HepG2 (cell line): ENCODE data around the gene ULK4. TPM values are rescaled to one million over a fixed set of nuclear protein-coding genes. Genes with fewer than 3 reads are reported as not detected.

Experiments used
- ATAC-seq: fragments of 200-7000 bp; cut with Tn5 transposase; 3 replicates; pipeline ENCODE4 v1.9.1; 2020; ENCODE audit warnings: mild to moderate bottlenecking, moderate library complexity
- BruUV-seq: library from RNA; stranded (reverse); fragments of 400-500 nt; replicated peaks from 2 replicates; lab custom pipeline; 2021; lab: Mats Ljungman, UMichigan
- CTCF ChIA-PET: fragments of 300-600 bp; formaldehyde crosslinking; extraction: SDS; loops from one replicate; lab custom pipeline; 2021; ENCODE audit warnings: low total read pairs, inconsistent platforms, low intra/inter-chr PET ratio; lab: Yijun Ruan, JAX
- POLR2A ChIA-PET: fragments of 350-600 bp; sonication (Branson Sonifier 250); formaldehyde crosslinking; loops from one replicate; lab custom pipeline; 2020; ENCODE audit warnings: antibody characterized with exemption, inconsistent platforms; lab: Yijun Ruan, JAX
- DNase-seq: peaks from one replicate; pipeline ENCODE4 v3.0.0-alpha.2; 2015; ENCODE audit warnings: low spot score
- FAIRE-seq: peaks from 3 replicates; lab custom pipeline; 2011; peaks lifted over from hg19 to GRCh38; lab: Jason Lieb, UNC
- H2AFZ ChIP-seq: one replicate; pipeline ENCODE4 v1.6.1; 2011; ENCODE audit warnings: low read length, inconsistent platforms
- H3K27ac ChIP-seq: fragments of 300-600 bp; 3 replicates; pipeline ENCODE4 v1.8.0; 2011; ENCODE audit warnings: mixed run types, mild to moderate bottlenecking, mixed read lengths, low read length, inconsistent platforms; ENCODE audit not compliant: insufficient read depth; ENCODE audit errors: extremely low read length
- H3K27me3 ChIP-seq, 2 experiments: fragments of 200-600 bp in 1 of 2; 2 replicates in 1 of 2; 3 replicates in 1 of 2; pipeline versions ENCODE4 v1.6.0 to v1.8.0; 2011; ENCODE audit warnings: low read length in 2 of 2, mild to moderate bottlenecking in 2 of 2, moderate library complexity in 2 of 2, inconsistent platforms in 1 of 2; ENCODE audit not compliant: insufficient read depth in 2 of 2, control insufficient read depth in 1 of 2
- H3K36me3 ChIP-seq, 2 experiments: fragments of 200-600 bp in 1 of 2; replicated peaks in 1 of 2; 2 replicates in 1 of 2; 3 replicates in 1 of 2; pipeline versions ENCODE4 v1.5.1 to v1.8.0; 2011; ENCODE audit warnings: low read length in 2 of 2, inconsistent platforms in 1 of 2; ENCODE audit not compliant: insufficient read depth in 2 of 2, control insufficient read depth in 1 of 2
- H3K4me1 ChIP-seq: 2 replicates; pipeline ENCODE4 v1.5.1; 2012; ENCODE audit warnings: low read length, inconsistent platforms; ENCODE audit not compliant: insufficient read depth
- H3K4me2 ChIP-seq: 2 replicates; pipeline ENCODE4 v1.6.0; 2011; ENCODE audit warnings: low read depth, low read length, inconsistent platforms
- H3K4me3 ChIP-seq, 3 experiments: fragments of 200-600 bp in 1 of 3; sonication (generic), shearing (Covaris generic) in 1 of 3; replicated peaks in 1 of 3; 2 replicates each; pipeline ENCODE4 v1.5.1; 2011 to 2016; ENCODE audit warnings: low read length in 3 of 3, inconsistent platforms in 2 of 3, low read depth in 2 of 3, mild to moderate bottlenecking in 2 of 3, control low read depth in 1 of 3, mixed read lengths in 1 of 3; ENCODE audit not compliant: insufficient read depth in 1 of 3
- H3K79me2 ChIP-seq: one replicate; pipeline ENCODE4 v1.6.1; 2011; ENCODE audit warnings: low read length, inconsistent platforms; ENCODE audit not compliant: insufficient read depth
- H3K9ac ChIP-seq: 2 replicates; pipeline ENCODE4 v1.6.0; 2011; ENCODE audit warnings: mild to moderate bottlenecking, low read depth, low read length, inconsistent platforms; ENCODE audit not compliant: insufficient read depth
- H3K9me3 ChIP-seq: 2 replicates; pipeline ENCODE4 v1.5.1; 2012; ENCODE audit warnings: mild to moderate bottlenecking, low read length
- H4K20me1 ChIP-seq: 2 replicates; pipeline ENCODE4 v1.6.0; 2011; ENCODE audit warnings: inconsistent platforms, mild to moderate bottlenecking, low read length, moderate library complexity; ENCODE audit not compliant: insufficient read depth
- EED ChIP-seq: sonication (generic); formaldehyde crosslinking; IDR thresholded peaks from 2 replicates; pipeline ENCODE4 v1.5.0; 2020; ENCODE audit warnings: mild to moderate bottlenecking, missing genetic modification reagents
- HOXA9 ChIP-seq: sonication (generic); formaldehyde crosslinking; IDR thresholded peaks from 2 replicates; pipeline ENCODE4 v1.8.1; 2022; ENCODE audit warnings: missing genetic modification reagents, mild to moderate bottlenecking, moderate library complexity, borderline replicate concordance
- KDM5B ChIP-seq: sonication (generic); formaldehyde crosslinking; IDR thresholded peaks from 2 replicates; pipeline ENCODE4 v1.4.0; 2020; ENCODE audit warnings: missing genetic modification reagents, mild to moderate bottlenecking, borderline replicate concordance
- MAFF ChIP-seq: IDR thresholded peaks from 2 replicates; pipeline ENCODE4 v1.6.1; 2011; ENCODE audit warnings: low read depth, low read length, improper control_type of control experiment
- MAFK ChIP-seq, 2 experiments: IDR thresholded peaks in 1 of 2; conservative IDR thresholded peaks in 1 of 2; 2 replicates each; pipeline ENCODE4 v1.6.1; 2011; ENCODE audit warnings: improper control_type of control experiment in 2 of 2, low read length in 2 of 2
- NR2F1 ChIP-seq, 2 experiments: fragments of 450-650 bp in 1 of 2; formaldehyde crosslinking in 1 of 2; IDR thresholded peaks; 2 replicates each; pipeline versions ENCODE4 v1.5.0 to v1.6.1; 2016 to 2020; ENCODE audit warnings: mild to moderate bottlenecking in 1 of 2, missing compliant biosample characterization in 1 of 2, missing genetic modification reagents in 1 of 2, moderate library complexity in 1 of 2
- RCOR2 ChIP-seq: IDR thresholded peaks from 2 replicates; pipeline ENCODE4 v1.6.1; 2016; ENCODE audit warnings: missing biosample characterization, missing genetic modification reagents
- RFX3 ChIP-seq: IDR thresholded peaks from 2 replicates; pipeline ENCODE4 v1.6.1; 2016; ENCODE audit warnings: missing biosample characterization, missing genetic modification reagents
- SALL1 ChIP-seq: sonication (generic); formaldehyde crosslinking; IDR thresholded peaks from 2 replicates; pipeline ENCODE4 v1.8.0; 2022; ENCODE audit warnings: mild to moderate bottlenecking, missing genetic modification reagents
- WIZ ChIP-seq: sonication (generic); formaldehyde crosslinking; IDR thresholded peaks from 2 replicates; pipeline ENCODE4 v1.5.1; 2020; ENCODE audit warnings: mild to moderate bottlenecking, missing genetic modification reagents
- ZBTB43 ChIP-seq: sonication (generic); formaldehyde crosslinking; conservative IDR thresholded peaks from 2 replicates; pipeline ENCODE4 v1.4.0; 2020; ENCODE audit warnings: missing genetic modification reagents
- ZNF251 ChIP-seq: sonication (generic); formaldehyde crosslinking; IDR thresholded peaks from 2 replicates; pipeline ENCODE4 v1.9.0; 2021; ENCODE audit warnings: mild to moderate bottlenecking, missing genetic modification reagents
- ZNF260 ChIP-seq: sonication (generic); formaldehyde crosslinking; IDR thresholded peaks from 2 replicates; pipeline ENCODE4 v1.4.0; 2020; ENCODE audit warnings: missing genetic modification reagents, low read depth, mild to moderate bottlenecking, borderline replicate concordance
- ZNF652 ChIP-seq: IDR thresholded peaks from 2 replicates; pipeline ENCODE4 v1.6.1; 2016; ENCODE audit warnings: low read depth, borderline replicate concordance
- ZNF879 ChIP-seq: sonication (generic); formaldehyde crosslinking; IDR thresholded peaks from 2 replicates; pipeline ENCODE4 v1.8.1; 2023; ENCODE audit warnings: missing genetic modification reagents
- WGBS: methylation state at CpG from one replicate; pipeline ENCODE4 v1.1.6; 2017; ENCODE audit warnings: low lambda C conversion rate; 5-methylcytosine and 5-hydroxymethylcytosine counted together
- in situ Hi-C: cut with HindIII; loops from 2 replicates; pipeline ENCODE4 v1.10.0; 2017; ENCODE audit warnings: low pct_unique_long_range_greater_than_20kb; ENCODE audit not compliant: extremely low pct_ligation_motif_present
- intact Hi-C: fragments of 100-400 bp; cut with micrococcal nuclease; formaldehyde crosslinking; loops from one replicate; pipeline ENCODE4 v1.10.0; 2022; ENCODE audit not compliant: unreplicated experiment
- polyA plus RNA-seq, 8 experiments: library from polyadenylated mRNA; depleted of rRNA in 3 of 8; stranded (reverse) in 7 of 8; unstranded in 1 of 8; fragments of >200 nt; fragmentation: Illumina TruSeq in 4 of 8; extraction: Trizol in 4 of 8; gene quantifications; 2 replicates each; pipeline versions ENCODE4 v1.2.1 to v1.2.3, GENCODE V29; 2011 to 2016; ENCODE audit warnings: low read depth in 4 of 8, missing spikeins in 1 of 8, mixed read lengths in 1 of 8; ENCODE audit not compliant: insufficient read depth in 1 of 8
- total RNA-seq, 5 experiments: library from RNA; depleted of rRNA; stranded (reverse); fragments of >200 nt; fragmentation: Illumina TruSeq; extraction: Trizol; gene quantifications; 2 replicates each; pipeline ENCODE4 v1.2.3, GENCODE V29; 2016; ENCODE audit warnings: low read depth in 1 of 5

The ULK4 gene
- total and polyA plus RNA-seq, 2 of the 13 experiments (the other 11 are each of a cell fraction or from before 2014, with no cell fraction given), result 6.7 to 11.8 TPM

GRCh38 chr3:41502023-41502422 is 459.9 kb downstream of the ULK4 start:
- ATAC-seq (no peak), FAIRE-seq (no peak), DNase-seq (no peak)
- Histone ChIP-seq H2AFZ (no peak overlapping the region), H3K9ac (no peak overlapping the region), H3K4me2 (no peak overlapping the region), H4K20me1 (no peaks in the 10 kb centered on the region), H3K27ac (no peak overlapping the region)
- no TSS peak for BruUV-seq
- intact Hi-C loops, result no loop called here
- TF ChIP-seq ZNF251 (CRISPR knock-in tag) (no peak), EED (CRISPR knock-in tag) (no peak), ZBTB43 (no peak)
- TF ChIP-seq, all 625 proteins: peak for 0
- H3K9me3 ChIP-seq, result no peaks in the 10 kb centered on the region
- H3K79me2 ChIP-seq, result no peaks in the 10 kb centered on the region
- H3K4me3 ChIP-seq, result no peak overlapping the region
- ChIA-PET POLR2A (no interaction called here), CTCF (no interaction called here)
- H3K27me3 ChIP-seq, result no peaks in the 10 kb centered on the region
- in situ Hi-C loops, result no loop called here
- 88% methylated on average over 1 of the region's 1 CpG for WGBS
- H3K36me3 ChIP-seq, result no peaks in the 10 kb centered on the region
- no peaks in the 10 kb centered on the region for H3K4me1 ChIP-seq

- TF ChIP-seq MAFK (conservative IDR thresholded peaks at IDR 0.05 in 1 of 2, IDR thresholded peaks at IDR 0.05 in 1 of 2; ENCODE audit: low read length in 2 of 2), result peak; percentile 43 to 69; a peak in 3 of 4 replicates
- TF ChIP-seq RFX3, result no peak
- TF ChIP-seq ZNF260 (CRISPR knock-in tag), result no peak
- TF ChIP-seq ZNF652 (CRISPR knock-in tag), result no peak
- TF ChIP-seq HOXA9 (CRISPR knock-in tag), result no peak
- TF ChIP-seq ZNF879 (CRISPR knock-in tag), result no peak
- no peak for TF ChIP-seq WIZ
- TF ChIP-seq RCOR2, result no peak
- TF ChIP-seq KDM5B (CRISPR knock-in tag), result no peak
- TF ChIP-seq NR2F1 (CRISPR knock-in tag; IDR thresholded peaks at IDR 0.05), result no peak
- no peak for TF ChIP-seq ZBTB43
- TF ChIP-seq MAFF, result peak; percentile 50
- no peak for TF ChIP-seq SALL1 (CRISPR knock-in tag)
- no peaks in the 10 kb centered on the region for H3K9me3 ChIP-seq
These were observed 463.1 kb downstream of the ULK4 start for GRCh38 chr3:41498847-41499246.

More at GRCh38 chr3:41498847-41499246, 463.1 kb downstream of the ULK4 start:
- H4K20me1 ChIP-seq, result no peaks in the 10 kb centered on the region
- POLR2A ChIA-PET, result no interaction called here
- H3K27ac ChIP-seq, result no peak overlapping the region
- in situ Hi-C loops (no loop called here), intact Hi-C loops (no loop called here)
- CTCF ChIA-PET, result no interaction called here
- H3K36me3 ChIP-seq, result no peaks in the 10 kb centered on the region
- H2AFZ ChIP-seq, result no peak overlapping the region
- 77% methylated on average over 2 of the region's 2 CpGs for WGBS
- H3K4me3 ChIP-seq, result no peak overlapping the region
- H3K27me3 ChIP-seq, result no peaks in the 10 kb centered on the region
- DNase-seq (no peak), ATAC-seq (no peak), FAIRE-seq (no peak)
- BruUV-seq, result no TSS peak
- no peak overlapping the region for H3K9ac ChIP-seq
- H3K4me2 ChIP-seq, result no peak overlapping the region
- no peaks in the 10 kb centered on the region for H3K79me2 ChIP-seq
- H3K4me1 ChIP-seq, result no peaks in the 10 kb centered on the region
